AG04449 (cell line): ENCODE results near the gene MPP1.

Source experiments
- CTCF ChIA-PET: fragments of 350-600 bp; formaldehyde crosslinking; extraction: SDS; loops from one replicate; lab custom pipeline; 2021; ENCODE audit warnings: antibody characterized with exemption; lab: Yijun Ruan, JAX
- POLR2A ChIA-PET: fragments of 400-600, 350-600 bp; formaldehyde crosslinking; extraction: SDS; loops from one replicate; lab custom pipeline; 2020; ENCODE audit warnings: antibody characterized with exemption, inconsistent platforms; lab: Yijun Ruan, JAX
- DNase-seq: peaks from one replicate; pipeline ENCODE4 v3.0.0-alpha.2; 2010; ENCODE audit warnings: low read depth, low spot score
- H3K4me3 ChIP-seq: 2 replicates; pipeline ENCODE4 v1.5.1; 2011; ENCODE audit warnings: low read depth, mild to moderate bottlenecking, control low read depth, low read length
- TF ChIP-seq, protein P1 (sequence below): IDR thresholded peaks from one replicate; pipeline ENCODE4 v1.5.1; 2011; ENCODE audit warnings: mild to moderate bottlenecking, moderate library complexity, low read length, control low read depth, inconsistent platforms; ENCODE audit not compliant: insufficient read depth; ENCODE audit errors: missing control alignments

Gene MPP1

DNA sequence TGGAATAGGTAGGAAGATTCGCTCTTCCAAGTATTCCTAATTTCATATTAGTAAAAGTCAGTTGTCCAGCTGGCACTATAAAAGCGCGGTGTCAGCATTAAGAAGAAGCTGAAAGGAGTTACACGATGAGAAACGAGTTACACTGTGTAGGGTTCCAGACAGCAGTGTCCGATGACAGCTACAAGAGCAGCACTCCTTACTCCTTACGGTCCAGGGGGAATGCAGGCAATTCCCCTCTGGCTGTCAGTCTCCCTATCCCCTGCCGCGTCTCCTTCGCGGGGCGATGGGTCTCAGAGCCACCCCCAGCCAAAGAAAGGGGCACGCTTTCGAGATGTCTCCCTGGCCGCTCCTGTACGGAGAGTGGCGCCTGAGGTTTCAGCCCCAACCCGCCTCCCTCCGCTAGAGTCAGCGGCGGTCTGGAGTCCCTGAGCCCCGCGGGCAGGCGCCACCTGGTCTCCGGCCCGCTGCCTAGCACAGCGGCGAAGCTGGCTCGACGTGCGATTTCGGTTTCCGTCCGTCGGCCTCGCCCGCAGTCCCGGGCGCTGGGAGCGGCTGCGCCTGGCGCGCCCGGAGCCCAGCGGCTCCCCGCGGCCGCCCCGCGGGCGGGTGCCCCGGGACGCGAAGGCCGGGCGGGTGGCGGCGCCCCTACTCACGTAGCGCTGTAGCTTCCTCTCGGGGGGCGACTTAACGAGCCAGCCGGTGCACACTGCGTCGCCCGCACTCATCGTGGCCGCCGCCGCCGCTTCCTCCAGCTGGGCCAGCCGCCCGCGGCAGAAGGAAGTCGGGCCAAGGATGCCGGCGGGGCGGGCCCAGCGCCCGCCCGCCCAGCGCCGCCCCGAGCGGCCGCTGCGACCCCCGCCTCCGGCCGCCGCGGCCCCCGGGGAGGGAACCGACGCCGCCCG, 54.7 kb downstream of the MPP1 start, which contains the start of gene GAB3:
Gene GAB3 (minus strand): TSS at position 777 of the 902 bp plus-strand sequence. CDS start 52 bp downstream, at position 725.
- ChIA-PET POLR2A (no interaction called here), CTCF (interaction anchor here (2.3 to 4.9 kb wide), 5 partner anchors 12 to 148 kb away, joined by 6 to 52 read pairs (median 15); partner anchors contain the start of gene DKC1)
- peak within 1 kb of the TSS; percentile 47 for H3K4me3 ChIP-seq
- TF ChIP-seq, protein P1, sequence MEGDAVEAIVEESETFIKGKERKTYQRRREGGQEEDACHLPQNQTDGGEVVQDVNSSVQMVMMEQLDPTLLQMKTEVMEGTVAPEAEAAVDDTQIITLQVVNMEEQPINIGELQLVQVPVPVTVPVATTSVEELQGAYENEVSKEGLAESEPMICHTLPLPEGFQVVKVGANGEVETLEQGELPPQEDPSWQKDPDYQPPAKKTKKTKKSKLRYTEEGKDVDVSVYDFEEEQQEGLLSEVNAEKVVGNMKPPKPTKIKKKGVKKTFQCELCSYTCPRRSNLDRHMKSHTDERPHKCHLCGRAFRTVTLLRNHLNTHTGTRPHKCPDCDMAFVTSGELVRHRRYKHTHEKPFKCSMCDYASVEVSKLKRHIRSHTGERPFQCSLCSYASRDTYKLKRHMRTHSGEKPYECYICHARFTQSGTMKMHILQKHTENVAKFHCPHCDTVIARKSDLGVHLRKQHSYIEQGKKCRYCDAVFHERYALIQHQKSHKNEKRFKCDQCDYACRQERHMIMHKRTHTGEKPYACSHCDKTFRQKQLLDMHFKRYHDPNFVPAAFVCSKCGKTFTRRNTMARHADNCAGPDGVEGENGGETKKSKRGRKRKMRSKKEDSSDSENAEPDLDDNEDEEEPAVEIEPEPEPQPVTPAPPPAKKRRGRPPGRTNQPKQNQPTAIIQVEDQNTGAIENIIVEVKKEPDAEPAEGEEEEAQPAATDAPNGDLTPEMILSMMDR, result no peak
- no peak for DNase-seq

- TF ChIP-seq, protein P1, result no peak
- ChIA-PET POLR2A (no interaction called here), CTCF (interaction anchor here (1.1 to 4.9 kb wide), 6 partner anchors 11 to 147 kb away, joined by 5 to 52 read pairs (median 12); partner anchors contain the start of gene DKC1)
- no peak for DNase-seq
- no peak overlapping the region for H3K4me3 ChIP-seq
Observed at GRCh38 chrX:154749856-154750255, 55.4 kb downstream of the MPP1 start.

DNA sequence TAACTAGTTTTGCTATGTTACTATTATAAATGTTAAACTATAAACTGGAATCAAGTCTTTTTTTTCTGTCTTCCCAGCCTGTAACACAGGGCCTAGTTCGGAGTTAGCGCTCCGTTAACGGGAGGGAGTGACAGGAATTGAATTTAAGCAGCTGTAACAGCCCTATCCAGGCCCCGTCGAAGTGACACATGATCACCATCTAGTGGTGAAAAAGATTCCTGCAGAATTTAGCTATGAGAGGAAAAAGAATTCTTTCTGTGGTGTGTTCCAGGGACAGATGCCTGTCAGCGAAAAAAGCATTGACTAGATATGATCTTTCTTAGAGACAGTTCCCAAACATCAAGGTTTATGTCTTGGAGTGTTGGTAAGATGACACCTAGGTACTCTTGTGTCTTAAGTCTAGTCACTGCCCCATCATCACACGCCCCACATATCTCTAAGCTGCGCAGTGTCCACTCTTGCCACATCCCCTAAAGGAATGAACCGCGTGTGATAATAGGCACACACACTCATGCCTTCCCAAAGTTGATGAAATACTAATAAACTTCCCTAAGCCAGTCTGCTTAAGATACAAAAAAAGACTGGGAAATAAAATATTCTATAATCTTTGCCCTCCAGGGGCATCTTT, 56.5 kb downstream of the MPP1 start:
- ChIA-PET CTCF (interaction anchor here (0.6 to 4.9 kb wide), 16 partner anchors 8 to 157 kb away, joined by 3 to 52 read pairs (median 6); partner anchors contain the start of genes DKC1 and MPP1), POLR2A (no interaction called here)
- TF ChIP-seq, protein P1, result peak; percentile 36
- DNase-seq, result no peak
- H3K4me3 ChIP-seq, result no peak overlapping the region

DNA sequence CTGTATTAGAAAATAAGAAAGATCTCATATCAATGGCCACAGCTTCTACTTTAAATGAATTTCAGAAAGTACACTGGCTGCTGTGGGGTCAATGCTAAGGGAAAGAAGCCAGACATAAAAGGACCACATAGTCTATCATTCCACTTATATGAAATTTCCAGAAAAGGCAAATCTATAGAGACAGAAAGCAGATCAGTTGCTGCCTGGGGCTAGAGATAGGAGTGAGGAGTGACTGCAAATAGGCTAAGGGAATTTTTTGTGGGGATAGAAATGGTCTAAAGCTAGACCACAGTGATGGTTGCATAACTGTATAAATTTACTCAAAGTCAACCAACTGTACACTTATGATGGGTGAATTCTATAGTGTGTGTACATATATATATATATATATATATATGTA, 62.7 kb downstream of the MPP1 start:
- no peak for DNase-seq
- TF ChIP-seq, protein P1, result no peak
- CTCF ChIA-PET, result no interaction called here
- POLR2A ChIA-PET, result no interaction called here
- H3K4me3 ChIP-seq, result no peak overlapping the region

GRCh38 chrX:154739952-154740465, 65.3 kb downstream of the MPP1 start:
- POLR2A ChIA-PET, result no interaction called here
- TF ChIP-seq, protein P1, result no peak
- H3K4me3 ChIP-seq, result no peak overlapping the region
- DNase-seq, result no peak
- CTCF ChIA-PET, result interaction anchor here (5.1 kb wide), 1 partner anchor 9 kb away, joined by 52 read pairs; the partner anchor contains the start of gene GAB3
